Activated CD8-positive, alpha-beta memory T cell treated with anti-CD3 and anti-CD28 coated beads, Interleukin-2, amount 50 U/mL, for 48 hours (primary cell): ENCODE measurements around the gene PDE4D.

Experiments
- DNase-seq: peaks from one replicate; pipeline ENCODE4 v3.0.0-alpha.2; 2020

Gene PDE4D

GRCh38 chr5:59236986-59237385 lies 656.5 kb downstream of the PDE4D start:
- DNase-seq, result no peak

DNA sequence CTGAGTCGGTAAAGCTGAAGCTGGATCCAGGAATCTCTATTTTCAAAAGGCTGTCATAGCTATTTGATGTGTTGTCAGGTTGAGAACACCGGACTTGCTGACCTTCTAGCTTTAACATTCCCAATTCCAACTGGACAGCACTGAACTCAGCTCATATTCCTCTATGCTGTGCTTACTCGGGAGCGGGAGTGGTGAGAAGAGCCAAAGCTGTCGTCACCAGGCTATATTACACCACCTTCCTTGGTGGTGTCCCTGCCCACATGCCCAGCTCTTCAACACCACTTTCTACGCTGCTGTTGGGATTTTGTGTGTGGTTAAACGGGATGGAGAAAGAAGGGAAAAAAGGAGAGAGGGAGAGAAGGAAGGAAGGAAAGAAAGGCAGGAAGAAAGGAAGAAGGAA lies 657.1 kb downstream of the PDE4D start:
- no peak for DNase-seq

DNA sequence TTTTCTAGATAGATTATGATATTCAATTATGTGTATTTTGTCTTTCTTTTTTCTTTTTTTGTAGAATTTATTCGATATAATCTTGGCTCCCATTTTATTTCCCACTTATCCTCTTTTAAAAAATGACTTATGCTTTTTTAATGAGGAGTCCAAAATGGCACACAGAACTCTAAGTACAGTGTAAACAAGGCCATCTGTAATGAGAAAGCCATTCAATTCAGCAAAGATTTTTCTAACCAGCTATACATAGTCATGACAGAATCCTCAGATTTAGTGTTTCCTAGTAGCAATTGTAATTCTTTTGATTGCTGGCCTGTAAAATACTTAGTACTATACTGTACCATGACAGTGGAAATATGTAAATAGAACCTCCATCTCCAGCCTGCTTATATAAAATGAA lies 659.3 kb downstream of the PDE4D start:
- no peak for DNase-seq

DNA sequence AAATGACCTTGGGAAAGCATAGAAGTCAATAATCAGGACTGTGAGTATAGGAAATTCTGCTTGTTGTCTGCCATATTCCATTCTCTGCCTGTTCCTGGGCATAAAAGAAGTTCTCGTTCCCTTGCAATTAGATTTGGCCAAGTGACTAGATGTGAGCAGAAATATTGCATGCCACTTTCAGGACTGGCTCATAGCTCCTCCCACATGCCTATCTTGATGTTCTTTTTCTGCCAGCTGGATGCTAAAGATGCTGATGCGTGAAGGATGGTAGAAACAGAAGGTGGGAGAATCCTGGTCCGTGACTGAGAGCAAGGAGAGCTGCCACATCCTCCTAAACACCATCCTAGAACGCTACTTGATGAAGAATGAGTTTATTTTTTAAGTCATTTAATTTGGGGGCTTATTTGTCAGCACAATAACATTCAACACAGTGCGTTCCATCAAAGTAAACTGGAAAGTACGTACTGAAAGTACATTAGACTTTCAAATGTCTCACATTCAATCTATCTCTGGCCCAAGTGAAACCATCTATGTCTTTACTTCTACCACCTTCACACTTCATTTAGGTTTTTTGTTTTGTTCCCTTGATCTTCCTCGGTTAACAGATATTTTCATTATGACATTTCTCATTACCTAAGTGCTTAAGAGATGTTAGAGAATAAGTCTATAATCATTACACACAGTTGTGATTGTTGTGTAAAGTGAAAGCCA lies 662.1 kb downstream of the PDE4D start:
- DNase-seq, result no peak

GRCh38 chr5:59222687-59223511 lies 670.6 kb downstream of the PDE4D start:
- no peak for DNase-seq

GRCh38 chr5:59221769-59222168 lies 671.8 kb downstream of the PDE4D start:
- no peak for DNase-seq

- DNase-seq, result no peak
Measured at GRCh38 chr5:59218424-59219045, 675.0 kb downstream of the PDE4D start.

DNA sequence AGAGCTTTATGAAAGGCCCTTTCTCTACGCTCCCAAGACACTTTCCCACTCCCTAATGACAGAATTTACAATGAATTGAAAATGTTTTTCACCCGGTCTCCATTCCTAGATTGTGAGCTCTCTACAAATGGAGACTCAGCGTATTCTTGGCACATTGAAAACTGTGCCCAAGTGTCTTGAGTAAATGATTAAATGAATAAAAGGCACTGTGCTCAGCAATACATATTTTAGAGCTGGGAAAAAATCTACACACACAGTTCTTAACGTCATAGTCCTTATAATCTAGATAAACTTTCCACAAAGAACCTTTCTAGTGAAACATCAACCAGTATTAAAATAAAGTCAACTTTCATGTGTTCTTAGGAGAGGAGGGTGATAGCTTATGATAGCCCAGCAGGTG lies 676.7 kb downstream of the PDE4D start:
- DNase-seq, result no peak

DNA sequence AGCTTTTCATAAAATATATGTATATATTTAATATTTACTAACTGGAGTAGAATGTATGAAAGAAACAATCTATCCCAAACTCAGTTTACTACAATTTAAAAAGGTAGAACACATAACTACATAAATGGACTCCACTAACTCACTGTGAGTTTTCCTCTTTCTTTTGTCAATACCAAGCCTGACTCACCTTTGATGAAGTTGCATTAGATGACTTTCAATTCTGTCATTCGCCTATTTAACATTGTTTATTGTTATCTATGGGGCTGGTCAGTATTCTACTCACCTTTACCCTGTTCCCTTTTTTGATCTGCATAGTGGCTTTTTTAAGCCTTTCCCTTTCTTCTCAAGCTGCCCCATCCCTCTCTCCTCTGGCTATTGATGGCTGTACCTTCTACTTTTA lies 680.9 kb downstream of the PDE4D start:
- no peak for DNase-seq

DNA sequence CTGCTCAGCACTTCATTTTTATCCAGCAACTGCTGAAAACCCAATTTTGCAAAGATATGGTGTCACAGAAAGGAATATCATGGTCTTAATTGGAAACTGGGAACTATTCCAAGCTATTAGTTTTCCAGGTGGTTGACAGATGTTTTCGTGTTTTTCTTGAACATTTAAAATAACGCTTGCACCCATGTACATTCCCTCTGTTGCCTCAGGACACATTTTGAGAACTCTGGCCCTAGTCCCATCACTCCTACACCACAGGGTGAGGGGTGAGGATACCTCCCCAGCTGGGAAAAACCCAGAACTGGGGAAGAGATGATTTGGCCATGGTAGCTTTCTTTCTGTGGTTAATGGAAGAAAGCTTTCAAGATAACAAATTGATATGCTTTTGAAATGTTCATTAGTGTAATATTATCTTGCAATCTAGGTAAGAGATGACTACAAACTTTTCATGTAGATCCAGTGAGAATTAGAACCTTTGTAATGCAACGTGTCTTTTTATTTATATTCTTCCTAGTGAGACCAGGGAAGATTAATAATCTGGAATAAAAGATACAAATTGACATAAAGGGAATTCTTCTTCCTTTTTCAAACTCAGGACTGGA lies 683.7 kb downstream of the PDE4D start:
- DNase-seq, result no peak

DNA sequence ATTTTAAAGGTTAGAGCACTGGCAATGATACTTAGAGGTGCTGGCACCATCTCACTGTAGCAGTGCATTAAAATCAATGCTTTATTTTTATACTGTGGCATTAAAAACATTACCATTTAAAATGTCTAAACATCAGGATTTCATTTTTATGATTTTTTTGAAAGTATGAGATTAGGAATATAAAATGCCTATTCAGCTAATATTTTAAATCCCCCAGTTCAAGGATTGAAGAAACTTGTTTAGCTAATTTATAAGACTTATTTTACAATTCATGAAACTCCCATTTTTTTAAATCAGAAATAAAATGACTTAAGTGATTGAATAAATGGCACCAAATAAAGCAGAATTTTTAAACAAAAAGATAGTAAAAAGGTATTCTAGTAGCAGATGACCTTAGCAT lies 685.1 kb downstream of the PDE4D start:
- DNase-seq, result no peak

DNA sequence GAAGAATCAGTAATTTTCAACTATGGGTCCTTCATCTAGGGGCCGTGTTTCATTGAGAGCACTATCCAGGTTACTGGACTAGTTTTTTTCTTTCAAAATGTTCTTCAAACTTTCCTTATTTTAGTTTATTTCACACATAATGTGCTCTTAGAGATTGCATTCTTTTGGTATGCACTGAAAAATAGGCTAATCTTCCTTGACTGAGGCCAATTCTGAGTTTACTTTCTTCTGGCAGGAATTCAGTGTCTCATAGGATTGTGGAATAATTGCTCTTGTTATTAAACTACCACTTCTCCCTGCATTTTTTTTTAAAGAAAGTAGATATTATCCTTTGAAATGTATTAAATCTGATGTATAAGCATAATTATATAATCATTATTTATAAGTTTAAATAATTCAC lies 686.1 kb downstream of the PDE4D start:
- no peak for DNase-seq

DNA sequence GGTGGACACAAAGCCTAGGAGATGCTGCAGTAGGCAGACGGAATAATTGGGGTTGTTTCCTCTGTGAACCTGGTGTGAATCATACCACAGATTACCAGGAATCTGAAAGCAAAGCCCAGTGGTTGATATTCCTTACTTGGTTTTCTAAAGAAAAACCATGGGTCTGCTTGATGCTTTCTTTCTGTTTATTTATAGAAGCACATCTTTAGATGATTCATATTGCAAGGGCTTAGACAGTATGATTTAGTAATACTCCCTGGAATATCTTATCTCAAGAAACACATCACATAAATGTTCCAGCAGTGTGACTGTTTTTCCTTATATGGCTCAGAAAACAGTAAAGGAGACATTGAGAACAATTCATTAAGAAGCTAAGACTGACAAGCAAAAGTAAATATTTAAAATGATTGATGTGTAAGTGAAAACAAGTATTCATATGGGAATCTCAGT lies 687.4 kb downstream of the PDE4D start:
- DNase-seq, result no peak

DNA sequence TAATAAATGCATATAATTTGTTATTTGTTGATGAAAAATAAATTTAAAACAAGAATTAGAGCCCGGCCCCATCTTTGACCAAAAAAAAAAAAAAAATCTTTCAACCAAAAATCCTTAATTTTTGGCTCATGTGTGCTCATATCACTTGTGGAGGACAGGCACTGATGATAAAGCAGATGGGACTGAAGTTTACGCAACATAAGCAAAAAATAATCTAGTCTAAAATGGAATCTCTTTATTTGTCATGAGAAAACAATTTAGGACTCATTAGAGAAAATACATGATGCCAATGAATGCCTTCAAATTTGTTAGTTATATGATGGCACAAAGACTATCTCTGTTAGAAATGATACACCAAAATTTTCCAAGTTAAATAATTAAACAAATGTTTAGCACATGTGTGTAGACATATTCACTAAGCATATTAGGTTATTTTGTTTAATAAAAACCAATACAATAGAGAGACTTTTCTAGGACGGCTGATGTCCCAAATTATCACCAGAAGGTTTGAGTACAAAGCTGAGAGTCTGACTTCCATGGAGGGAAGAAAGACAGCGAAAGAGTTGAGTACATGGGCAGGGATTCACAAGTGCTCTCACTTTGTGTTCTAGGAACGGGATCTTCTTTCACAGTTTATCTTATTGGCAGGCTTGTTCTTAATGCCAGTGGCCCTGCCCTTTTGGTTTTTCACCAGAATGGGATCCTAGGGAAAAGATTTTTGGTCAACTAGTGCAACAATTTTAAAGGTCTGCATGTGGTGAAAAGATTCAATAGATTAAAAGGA lies 689.2 kb downstream of the PDE4D start:
- no peak for DNase-seq

GRCh38 chr5:59199868-59200267 lies 693.7 kb downstream of the PDE4D start:
- DNase-seq, result no peak

- DNase-seq, result no peak
Measured at GRCh38 chr5:59198832-59199231, 694.7 kb downstream of the PDE4D start.

DNA sequence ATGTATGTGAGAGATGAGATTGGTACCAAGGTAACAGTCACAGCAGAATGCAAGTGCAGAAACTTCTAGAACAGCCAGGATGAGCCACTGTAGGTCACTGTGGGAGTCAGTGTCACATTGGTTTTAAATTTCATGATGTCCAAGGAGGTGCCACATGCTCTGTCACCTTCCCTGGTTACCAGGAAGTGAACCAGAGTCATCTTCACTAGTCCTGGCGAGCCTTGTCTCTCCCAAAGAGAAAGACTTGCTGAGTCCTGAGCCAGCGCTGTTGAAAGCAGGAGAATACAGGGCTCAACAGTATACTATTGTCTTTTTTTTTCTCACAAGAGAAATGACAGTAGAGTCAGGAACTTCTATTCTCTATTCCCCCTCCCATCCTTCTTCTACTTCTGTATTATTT lies 695.2 kb downstream of the PDE4D start:
- DNase-seq, result no peak

DNA sequence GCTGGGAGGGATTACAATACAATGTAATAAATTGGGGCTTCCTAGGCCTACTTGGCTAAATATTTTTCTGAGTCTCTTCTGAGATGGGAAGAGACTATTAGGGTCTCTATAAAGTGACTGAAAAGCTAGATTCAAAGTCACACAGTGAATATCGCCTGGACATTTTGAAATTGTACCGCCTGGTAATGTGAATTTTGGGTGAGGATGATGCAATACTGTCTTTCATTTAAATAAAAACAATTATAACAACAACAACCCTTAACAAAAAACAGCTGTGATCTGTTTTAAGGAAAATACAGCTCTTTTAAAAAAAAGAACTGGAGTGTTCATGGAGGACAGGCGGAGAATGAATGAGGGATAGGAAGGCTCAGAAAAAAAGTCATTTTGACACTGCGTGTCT lies 695.6 kb downstream of the PDE4D start:
- no peak for DNase-seq

DNA sequence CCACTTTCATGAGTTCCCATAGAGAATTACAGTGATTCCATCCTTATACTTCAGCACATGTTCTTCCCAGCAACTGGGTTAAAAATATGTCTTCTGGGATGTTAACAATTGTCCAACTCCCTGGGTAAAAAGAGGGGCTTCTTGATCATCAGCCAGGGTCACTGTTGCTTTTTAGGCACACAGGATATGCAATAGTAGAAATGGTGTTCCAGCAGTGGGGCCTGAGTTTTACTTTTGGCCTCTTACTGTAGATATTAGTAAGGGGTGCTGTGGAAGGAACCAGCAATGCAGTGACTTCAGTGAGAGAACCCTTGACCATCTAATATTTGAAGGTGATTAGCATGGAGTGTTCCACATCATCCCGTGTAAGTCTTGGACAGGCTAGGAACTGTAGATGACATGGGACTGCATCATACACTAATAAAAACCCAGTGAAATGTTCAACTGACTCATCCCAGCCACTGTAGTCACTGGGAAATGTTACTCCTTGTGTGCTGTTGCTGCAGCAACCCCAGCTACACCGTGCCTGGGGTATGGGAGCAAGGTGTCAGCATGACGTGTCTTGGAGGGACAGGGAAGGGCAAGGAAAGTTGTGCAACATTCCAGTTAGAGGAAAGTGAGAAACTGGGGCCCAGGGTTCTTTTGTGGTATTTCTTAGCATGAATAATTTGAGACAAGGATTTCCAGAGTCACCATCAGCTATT lies 699.8 kb downstream of the PDE4D start:
- no peak for DNase-seq

DNA sequence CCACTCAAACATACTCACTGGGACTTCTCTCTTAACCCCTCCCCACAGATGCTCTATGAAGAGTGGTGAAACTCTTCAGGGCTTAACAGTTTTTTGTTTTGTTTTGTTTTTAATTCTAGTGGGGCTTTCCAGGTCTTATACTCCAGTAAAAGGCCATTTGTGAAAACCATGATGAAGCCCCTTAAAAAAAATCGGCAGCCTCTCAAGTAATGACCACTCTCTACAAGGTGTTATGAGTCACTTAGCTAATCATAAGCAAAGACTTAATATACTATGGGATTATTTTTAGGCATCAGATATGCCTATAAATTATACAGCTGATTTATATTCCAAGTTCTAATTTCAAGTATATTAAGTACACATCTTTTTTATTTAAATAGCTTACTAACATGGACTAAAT lies 702.8 kb downstream of the PDE4D start:
- no peak for DNase-seq

DNA sequence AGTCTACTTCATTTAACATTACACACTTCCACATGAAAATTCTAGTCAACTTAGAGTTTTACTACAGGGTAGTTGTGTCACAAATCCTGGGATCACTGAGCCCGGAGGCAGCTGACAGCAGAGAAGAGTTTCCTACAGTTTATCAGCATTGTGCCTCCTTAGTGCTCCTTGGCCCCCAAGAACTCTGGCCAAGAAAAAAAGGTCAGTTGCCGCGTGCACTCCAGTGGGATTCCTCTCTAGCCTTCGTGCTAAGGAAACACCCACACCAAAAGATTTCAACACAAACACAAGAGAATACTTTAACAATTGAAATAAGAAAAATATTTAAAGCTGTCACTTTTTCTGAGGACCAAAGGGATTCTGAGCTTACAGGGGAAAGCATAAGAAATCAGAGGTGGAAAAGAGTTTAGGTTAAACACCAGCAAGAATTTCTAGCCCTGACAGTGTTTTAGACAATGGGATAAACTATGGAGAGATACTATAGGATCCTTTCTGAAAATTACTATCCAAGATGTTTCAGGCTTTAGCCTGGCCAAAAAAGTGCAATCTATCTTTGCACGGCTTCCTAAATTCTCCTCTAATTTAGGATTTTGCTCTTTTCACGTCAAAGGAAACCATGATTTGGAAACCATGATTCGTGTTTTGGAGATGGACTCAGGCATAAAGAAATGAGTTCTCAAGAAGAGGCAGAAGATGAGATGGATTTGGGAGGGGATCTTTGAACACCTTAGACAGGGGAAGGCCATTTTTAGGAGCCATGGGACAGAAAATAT lies 703.9 kb downstream of the PDE4D start:
- no peak for DNase-seq
